ENCODE measurements around the gene MARK1. TPM values are rescaled to one million over a fixed set of nuclear protein-coding genes. Genes with fewer than 3 reads are reported as not detected.
"Not testable (repeated sequence)": the region's sequence is repeated elsewhere in the genome, so short reads cannot be mapped to it uniquely, and the experiment has no call there.

MARK1 gene
- total RNA-seq, 1 donor from 2014 or later: 0.38 TPM

DNA sequence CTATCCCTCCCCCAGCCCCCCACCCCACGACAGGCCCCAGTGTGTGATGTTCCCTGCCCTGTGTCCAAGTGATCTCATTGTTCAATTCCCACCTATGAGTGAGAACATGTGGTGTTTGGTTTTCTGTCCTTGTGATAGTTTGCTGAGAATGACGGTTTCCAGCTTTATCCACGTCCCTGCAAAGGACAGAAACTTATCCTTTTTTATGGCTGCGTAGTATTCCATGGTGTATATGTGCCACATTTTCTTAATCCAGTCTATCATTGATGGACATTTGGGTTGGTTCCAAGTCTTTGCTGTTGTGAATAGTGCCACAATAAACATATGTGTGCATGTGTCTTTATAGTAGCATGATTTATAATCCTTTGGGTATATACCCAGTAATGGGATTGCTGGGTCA, 77.7 kb downstream of the MARK1 start:
- not testable (repeated sequence) for ATAC-seq

DNA sequence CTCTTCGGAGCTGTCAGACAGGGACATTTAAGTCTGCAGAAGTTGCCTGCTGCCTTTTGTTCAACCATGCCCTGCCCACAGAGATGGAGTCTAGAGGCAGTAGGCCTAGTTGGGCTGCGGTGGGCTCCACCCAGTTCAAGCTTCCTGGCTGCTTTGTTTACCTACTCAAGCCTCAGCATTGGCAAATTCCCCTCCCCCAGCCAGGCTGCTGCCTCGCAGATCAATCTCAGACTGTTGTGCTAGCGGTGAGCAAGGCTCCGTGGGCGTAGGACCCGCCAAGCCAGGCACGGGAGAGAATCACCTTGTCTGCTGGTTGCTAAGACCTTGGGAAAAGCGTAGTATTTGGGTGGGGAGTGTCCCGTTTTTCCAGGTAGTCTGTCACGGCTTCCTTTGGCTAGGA, 83.2 kb downstream of the MARK1 start:
- DNase-seq (ENCODE audit: low spot score); ATAC-seq: not testable (repeated sequence)

More for the DNA sequence above, 77.7 kb downstream of the MARK1 start:
- DNase-seq (ENCODE audit: low spot score): not testable (repeated sequence)

DNA sequence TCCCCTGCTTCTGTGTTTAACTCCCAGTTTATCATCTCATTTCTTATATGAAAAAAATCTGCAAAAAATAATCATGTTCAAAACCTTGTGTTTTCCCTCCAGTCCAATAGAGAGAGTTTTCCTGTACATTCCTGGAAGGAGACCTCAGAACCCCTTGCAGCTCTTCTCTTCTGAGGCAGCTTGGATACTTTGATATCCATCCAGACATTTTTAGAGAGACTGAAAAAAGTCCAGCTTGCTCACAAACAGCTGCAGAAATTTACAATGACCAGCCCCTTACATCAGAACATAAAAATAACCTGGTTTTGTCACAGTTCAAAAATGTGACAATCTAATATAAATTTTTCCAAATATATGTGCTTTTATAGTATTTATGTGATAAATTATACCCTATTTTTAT, 88.9 kb downstream of the MARK1 start:
- ATAC-seq (no peak), DNase-seq (ENCODE audit: low spot score) (no peak)

DNA sequence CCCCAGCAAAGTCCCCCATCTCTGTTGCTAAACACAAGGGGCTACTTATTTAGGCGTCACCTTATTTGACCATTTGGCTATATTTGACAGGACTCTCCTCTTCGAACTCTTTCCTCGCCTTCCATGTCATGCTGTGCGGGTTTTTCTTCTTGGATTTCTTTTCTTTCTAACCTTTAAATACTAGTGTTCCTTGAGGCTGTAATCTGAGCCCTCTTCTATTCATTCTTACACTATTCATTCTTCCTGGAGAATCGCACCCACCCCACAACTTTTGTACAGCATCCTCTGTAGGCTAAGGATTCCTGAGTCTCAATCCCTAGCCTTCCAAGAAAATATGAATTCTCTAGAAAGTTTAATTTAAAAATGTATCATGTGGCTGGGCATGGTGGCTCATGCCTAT, 100.5 kb downstream of the MARK1 start:
- no peak for ATAC-seq
- no peak for DNase-seq (ENCODE audit: low spot score)

DNA sequence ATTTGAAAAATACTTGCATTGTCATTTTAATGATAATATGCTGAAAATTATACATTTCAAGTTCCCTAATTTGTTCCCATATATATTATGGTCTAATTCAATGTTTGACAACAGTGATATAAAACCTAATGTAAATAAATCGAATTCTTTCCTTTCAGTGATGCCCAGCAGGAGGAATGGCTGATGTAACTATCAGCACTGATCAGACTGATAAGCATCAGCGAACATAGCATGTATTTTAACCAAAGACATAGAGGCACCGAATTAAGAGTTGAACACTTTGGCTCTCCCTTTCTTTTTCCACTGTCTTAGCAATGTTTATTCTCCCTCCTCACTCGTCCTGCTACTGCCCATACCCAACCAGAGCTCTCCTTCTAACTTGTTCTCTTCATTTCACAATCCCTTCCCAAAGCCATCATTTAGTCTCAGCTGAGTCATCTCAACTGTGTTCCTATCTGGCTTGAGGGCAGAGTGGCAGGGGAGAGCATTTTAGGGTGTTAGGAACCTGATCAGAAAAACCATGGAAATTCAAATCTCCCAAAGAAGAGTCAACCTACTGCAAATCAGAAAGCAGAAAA, 103.4 kb downstream of the MARK1 start:
- no peak for ATAC-seq
- DNase-seq (ENCODE audit: low spot score): no peak

DNA sequence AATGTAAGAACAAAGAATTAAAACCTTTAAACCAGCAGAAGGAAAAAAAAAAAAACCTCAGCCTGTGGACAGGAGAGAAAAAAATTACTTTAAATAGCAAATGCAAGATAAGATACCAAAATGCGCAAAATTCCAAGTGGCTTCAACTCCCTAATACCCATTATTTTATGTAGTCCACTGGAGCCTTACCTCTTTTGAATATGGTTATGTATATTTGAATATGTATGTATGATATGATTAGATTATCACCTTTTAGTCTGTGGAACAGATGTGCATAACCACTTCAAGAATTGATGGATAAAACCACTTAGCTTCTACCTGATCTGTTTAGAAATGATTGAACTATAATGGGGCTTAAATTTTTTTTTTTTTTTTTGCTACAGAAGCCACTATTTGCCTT, 109.8 kb downstream of the MARK1 start:
- no peak for DNase-seq (ENCODE audit: low spot score)
- no peak for ATAC-seq

DNA sequence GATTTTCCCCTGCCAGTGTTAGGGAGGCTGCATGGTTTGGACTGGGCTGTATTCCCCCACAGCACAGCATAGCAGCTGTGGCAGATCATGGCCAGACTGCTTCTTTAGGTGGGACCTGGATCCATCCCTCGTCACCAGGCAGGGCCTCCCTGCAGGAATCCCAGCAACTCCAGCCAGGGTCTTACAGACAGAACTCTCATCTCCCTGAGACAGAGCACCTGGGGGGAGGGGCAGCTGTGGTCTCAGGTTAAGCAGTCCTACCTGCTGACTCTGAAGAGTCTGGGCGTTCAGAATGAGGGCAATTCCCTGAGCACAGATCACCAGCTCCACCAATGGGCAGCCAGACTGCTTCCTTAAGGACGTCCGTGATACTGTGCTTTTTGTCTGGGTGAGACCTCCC, 114.3 kb downstream of the MARK1 start:
- DNase-seq (ENCODE audit: low spot score): no peak
- ATAC-seq: no peak

DNA sequence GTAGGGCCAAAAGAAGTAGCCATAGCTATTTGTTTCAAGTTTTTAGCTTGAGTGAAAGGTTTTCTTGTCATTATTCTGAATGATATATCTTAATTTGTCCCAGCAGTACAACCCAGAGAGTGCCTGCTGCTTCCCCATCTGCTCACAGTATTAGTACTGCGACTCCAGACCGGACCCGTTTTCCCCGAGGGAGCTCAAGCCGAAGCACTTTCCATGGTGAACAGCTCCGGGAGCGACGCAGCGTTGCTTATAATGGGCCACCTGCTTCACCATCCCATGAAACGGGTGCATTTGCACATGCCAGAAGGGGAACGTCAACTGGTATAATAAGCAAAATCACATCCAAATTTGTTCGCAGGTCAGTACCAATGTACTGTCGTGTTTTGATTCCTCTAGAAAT, 125.1 kb downstream of the MARK1 start:
- no peak for ATAC-seq
- no peak for DNase-seq (ENCODE audit: low spot score)

DNA sequence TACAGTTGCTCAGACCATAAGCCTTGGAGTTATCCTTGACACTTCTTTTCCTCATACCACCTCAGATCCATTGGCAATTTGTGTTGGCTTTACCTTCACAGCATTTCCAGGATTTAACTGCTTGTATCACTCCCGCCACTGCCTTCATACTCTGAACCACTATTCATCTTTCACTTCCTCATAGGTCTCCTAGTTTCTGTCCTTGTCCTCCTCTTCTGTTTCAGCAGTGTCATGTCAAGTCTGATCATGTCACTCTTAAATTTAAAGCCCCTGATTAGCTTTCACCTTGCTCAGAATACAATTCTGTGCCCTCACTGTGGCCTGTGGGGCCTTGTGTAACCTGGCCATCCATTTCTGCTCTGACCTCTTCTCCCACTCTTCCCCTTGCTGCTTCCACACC, 127.6 kb downstream of the MARK1 start:
- DNase-seq (ENCODE audit: low spot score) (no peak), ATAC-seq (no peak)

DNA sequence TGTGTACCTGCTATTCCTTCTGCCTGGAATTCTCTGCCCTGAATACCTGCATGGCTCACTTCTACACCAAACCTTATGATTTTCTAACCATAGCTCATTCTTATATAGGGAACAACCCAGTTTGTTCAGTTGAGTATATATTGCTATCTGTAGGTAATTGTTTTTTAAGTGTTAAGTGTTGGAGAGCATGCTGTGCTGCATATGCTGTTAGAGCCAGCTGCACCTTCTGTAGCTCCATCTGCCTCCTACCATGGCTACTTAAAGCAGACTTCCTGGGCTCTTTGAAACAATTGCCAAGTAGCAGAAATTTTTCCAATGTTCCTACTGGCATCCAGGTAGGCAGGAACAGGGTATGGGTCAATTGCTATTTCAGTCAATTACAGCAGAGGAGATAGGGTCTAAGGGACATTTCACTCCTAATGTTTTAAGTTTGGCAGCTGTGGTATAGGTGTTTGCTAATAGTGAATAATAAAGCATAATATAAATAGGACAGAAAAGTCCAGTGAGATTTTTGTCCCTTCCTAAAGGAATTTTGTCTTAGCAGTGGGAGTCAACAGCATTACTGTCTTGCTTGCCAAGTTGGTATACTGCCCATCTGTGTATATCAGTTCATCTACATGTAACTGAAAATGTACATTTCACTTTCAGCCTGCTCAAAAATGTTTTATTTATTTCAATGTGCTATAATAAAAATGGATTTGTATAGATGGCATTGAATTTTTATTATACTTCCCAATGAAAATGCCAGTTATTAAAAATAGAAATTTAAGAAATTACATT, 128.2 kb downstream of the MARK1 start:
- DNase-seq (ENCODE audit: low spot score) (no peak), ATAC-seq (no peak)

DNA sequence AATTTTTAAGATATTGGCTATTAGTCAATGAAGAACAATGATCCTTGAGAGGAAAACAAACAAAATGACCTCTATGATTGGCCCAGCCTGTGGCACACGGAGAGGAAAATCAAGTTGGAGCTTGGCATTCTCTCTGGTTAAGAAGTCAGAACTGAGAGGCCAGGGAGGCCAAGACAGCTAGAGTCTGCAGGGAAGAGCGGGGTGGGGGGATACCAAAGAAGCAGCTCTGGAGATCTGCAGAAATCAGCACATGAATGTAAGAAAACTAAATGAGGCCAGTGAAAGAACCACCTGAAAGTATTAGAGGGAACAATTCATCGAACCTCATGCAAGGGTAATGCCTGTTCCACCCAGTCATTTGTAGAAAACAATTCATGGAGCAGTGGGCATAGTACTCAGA, 138.4 kb downstream of the MARK1 start:
- no peak for DNase-seq (ENCODE audit: low spot score)
- no peak for ATAC-seq

DNA sequence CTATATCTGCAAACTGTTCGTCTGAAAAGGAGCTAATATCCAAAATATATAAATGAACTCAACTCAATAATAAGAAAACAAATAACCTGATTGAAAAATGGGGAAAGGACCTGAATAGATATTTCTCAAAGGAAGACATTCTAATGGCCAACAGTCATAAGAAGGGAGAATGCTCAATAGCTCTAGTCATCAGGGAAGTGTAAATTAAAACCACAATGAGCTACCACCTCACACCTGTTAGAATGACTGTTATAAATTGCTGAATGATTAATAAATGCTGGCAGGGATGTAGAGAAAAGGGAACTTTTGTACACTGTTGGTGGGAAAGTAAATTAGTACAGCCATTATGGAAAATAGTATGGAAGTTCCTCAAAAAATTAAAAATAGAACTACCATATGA, 141.1 kb downstream of the MARK1 start:
- DNase-seq (ENCODE audit: low spot score): no peak
- ATAC-seq: no peak

DNA sequence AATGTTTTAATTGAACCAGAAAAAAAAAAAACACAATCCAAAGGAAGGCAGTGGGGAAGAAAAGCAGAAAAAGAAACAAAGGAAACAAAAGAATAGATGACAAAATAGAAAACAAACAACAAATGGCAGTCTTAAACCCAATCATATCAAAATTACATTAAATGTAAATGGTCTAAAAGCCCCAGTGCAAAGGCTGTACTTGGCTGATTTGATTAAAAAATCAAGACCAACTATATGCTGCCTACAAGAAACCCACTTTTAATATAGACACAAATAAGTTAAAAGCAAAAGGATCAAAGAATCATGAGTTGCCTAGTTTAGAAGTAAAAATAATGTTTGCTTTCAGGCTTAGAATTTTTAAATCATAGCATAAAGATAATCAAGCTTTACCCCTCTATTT, 142.4 kb downstream of the MARK1 start:
- DNase-seq (ENCODE audit: low spot score) (no peak), ATAC-seq (no peak)

DNA sequence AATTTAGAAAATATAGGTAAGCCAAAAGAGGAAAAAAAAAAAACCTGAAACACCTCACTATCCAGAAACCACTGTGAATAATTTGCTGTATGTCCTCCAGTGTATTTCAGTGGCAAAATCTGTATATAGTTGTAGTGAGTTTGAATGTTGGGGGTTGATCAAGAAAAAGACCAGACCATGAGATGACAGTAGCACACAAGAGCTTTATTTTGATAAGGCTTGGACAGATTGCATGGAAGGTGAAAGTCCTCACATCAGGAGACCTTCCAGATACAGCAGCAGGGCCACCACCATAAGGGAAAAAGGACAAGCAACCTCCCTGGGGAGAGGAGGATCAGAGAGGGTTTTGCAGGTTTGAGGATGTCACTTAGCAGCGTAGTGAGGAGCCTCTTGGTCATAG, 146.0 kb downstream of the MARK1 start:
- DNase-seq (ENCODE audit: low spot score): no peak
- ATAC-seq: no peak

DNA sequence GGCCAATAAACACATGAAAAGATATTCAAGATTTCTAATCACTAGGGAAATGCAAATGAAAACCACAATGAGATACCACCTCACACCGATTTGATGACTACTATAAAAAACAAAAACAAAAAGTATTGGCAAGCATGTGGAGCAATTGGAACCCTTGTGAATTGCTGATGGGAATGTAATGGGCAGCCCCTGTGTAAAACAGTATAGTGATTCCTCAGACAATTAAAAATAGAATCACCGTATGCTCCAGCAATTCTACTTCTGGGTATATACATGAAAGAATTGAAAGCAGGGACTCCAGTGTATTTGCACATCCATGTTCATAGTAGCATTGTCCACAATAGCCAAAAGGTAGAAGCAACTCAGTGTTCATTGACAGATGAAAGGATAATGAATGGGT, 149.3 kb downstream of the MARK1 start:
- no peak for ATAC-seq
- DNase-seq (ENCODE audit: low spot score): no peak

DNA sequence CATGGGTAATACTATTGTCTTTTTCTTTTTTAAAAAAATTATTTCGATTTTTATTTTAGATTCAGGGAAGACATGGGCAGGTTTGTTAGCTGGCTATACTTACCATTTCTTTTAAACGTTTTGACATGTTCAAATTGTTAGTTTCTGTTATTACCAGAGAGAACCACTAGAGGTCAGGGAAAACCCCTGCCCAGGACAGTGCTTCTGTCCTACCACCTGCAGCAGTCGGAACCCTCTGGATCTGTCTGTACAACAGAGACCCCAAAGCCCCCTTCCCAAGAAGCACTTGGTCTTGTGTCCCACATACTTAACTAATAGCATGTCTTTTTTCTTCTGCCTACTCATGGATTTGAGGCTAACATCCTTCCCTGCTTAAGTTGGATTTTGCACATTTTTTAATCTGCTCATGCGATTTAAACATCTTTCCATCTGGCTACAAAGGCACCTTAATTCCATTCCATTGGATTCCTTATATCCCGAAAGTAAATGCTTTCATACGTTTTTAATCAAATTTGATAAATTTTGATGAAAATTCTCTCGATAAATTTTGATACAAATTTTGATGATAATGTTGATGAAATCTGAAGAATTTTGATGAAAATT, 152.2 kb downstream of the MARK1 start:
- DNase-seq (ENCODE audit: low spot score) (no peak), ATAC-seq (peak; percentile 91)

DNA sequence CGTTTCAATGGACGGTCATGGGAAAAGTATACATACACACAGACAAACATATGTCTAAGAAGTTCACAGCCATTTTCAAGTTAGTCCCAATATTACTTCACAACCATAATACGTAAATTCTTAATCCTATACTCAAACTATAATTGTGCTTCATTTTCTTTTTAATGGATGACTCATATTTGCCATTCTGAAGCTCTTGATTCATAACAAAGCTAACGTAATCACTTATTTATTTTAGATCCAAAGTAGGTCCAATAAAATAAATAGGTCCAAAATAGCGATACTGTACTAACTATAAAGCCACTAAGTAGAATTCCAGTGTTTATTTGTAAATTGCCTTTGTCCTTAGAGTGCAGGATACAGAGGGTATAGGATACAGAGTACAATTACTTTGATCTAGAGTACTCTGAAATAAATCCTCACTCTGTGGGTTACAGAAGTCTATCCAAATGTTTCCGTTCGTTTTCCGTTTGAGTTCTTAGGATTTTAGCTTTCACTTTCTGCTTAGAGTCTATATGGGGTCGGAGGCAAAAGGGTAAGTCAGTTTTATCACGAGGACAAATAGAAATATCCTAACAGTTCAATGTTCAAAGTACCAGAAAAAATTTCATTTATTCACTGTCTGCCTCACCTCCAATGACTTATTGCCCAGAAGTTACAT, 153.4 kb downstream of the MARK1 start:
- ATAC-seq: peak; percentile 72
- no peak for DNase-seq (ENCODE audit: low spot score)

DNA sequence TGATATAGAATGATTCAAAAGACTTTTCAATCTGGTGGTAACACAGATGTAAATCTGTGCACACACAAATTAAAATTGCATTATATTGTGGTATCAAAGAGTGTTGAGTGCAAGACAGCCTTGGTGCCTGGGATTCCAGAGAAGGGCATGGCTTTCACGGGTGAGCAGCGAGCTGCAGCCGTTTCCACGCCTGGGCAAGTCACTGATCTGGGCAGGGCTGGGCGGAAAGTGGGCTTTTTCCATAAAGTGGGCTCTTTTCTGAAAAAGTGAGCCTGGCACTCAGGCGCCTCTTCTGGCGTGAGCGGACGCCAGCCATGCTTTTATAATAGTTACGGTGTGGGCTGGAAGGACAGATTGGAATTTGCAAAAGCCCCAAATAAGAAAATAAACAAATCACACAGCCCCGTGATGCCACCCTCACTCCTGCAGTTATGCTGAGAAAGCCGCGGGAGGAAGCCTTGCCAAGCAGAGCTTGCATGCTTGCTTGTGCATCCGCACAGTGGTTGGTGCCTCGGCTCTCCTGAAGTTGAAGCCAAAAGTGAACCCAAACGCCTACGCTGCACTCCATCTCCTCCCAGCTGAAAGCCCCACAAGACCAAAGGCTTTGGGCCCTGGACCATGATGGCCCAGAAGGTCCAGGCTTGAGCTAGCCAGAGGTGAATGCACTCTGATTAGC, 155.1 kb downstream of the MARK1 start:
- DNase-seq (ENCODE audit: low spot score) (no peak), ATAC-seq (peak; percentile 20)

DNA sequence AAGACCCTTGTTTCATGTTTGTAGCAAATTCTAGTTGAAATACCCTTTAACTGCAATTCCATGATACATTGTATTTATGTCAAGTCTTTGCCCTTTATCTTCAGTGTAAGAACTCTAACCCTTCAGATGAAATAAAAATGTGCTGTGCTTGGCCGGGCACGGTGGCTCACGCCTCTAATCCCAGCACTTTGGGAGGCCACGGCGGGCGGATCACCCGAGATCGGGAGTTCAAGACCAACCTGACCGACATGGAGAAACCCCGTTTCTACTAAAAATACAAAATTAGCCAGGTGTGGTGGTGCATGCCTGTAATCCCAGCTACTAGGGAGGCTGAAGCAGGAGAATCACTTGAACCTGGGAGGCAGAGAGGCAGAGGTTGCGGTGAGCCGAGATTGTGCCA, 155.8 kb downstream of the MARK1 start:
- not testable (repeated sequence) for DNase-seq (ENCODE audit: low spot score); ATAC-seq

DNA sequence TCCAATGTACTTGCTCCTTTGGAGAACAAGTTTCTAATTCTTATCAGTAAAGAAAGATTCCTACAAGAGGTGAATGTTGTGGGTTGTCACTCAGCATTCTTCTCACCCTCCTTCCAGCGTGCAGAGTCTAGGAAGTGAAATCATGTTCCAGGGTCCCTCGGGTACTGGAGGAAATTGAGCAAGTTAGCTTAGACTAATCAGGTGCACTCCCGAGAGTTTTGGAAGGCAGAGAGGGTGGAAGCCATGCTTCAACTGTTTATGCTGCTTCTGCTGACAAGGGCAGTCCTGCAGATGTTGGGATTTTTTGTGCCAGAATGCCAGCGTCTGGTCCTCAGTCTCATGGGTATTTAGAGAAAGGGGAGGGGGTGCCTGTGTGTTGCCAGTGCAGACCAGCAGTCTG, 157.0 kb downstream of the MARK1 start:
- no peak for ATAC-seq
- no peak for DNase-seq (ENCODE audit: low spot score)

DNA sequence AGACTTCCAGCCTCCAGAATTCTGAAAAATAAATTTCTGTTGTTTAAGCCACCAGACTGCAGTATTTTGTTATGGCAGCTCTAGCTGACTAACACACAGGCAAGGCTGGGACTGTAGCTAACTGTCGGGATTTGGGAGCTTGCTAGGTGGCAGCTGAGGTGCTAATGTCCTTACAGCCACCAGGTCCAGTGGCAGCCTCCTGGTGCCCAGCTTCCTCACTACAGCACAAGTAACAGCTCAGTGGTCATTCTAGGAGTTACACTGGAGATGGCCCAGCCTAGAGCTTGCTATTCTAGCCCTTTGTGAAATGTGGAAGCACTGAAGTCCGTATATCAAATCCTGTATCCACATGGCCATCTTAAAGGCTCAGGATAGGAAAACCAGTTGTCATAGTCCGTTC, 157.9 kb downstream of the MARK1 start:
- no peak for ATAC-seq

More for the DNA sequence above, 157.9 kb downstream of the MARK1 start:
- DNase-seq (ENCODE audit: low spot score): no peak

Data from left lobe of liver (tissue), 2 donors.